T47D (cell line): ENCODE results near the gene WASHC3.
A peak's percentile ranks its signal among the peaks of the same experiment; 100 is the strongest.
"Not testable (repeated sequence)": the region's sequence is repeated elsewhere in the genome, so short reads cannot be mapped to it uniquely, and the experiment has no call there.

Experiments
- DNase-seq, 2 experiments: peaks; one replicate each; pipeline versions ENCODE4 v3.0.0 to v3.0.0-alpha.2; 2011 to 2012; ENCODE audit warnings: low read depth in 1 of 2, low spot score in 1 of 2
- JUND ChIP-seq: IDR thresholded peaks from 2 replicates; pipeline ENCODE4 v1.6.1; 2012; ENCODE audit warnings: low read depth
- in situ Hi-C: cut with HindIII; loops from 2 replicates; pipeline ENCODE4 v1.10.0; 2016; ENCODE audit warnings: low sequenced_read_pairs, low pct_unique_long_range_greater_than_20kb

Gene WASHC3

DNA sequence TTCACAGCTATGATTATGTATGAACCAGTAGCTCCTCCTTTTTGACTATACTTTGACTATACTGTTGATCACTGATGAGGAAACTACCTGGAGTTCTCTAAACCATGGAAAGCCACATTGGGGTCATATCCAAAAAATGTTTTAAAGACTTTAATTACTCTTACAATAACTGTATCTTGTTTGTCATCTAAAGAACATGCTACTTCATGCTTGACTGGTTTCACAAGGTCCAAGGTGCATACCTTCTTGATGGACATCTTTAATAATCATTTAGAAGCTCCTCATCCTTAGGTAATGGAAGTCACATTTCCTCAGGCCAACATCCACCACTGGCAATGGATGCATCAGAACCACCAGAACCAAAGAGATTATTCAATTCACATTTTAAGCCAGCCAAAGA is 29.9 kb downstream of the WASHC3 start:
- DNase-seq, result peak; percentile 13 to 77
- TF ChIP-seq JUND, result no peak
- in situ Hi-C loops, result no loop called here

DNA sequence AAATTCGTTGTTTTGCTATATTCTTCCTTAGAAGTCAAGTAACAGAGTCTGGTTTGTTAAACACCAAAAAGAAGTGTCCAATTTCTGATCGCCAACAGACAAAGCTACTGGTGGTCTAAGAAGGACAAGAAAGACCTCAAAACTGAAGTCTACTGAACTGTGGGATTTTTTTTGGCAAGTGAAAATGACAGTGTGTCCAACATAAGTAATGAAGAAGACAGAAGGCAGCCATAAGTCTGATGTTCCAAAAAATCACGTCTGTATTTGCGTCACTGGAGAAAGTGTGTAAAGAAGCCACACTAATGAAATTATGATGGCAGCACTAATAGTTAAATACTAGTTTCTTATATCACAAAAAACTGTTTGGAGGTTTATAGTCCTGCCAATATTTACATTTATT is 32.6 kb downstream of the WASHC3 start:
- in situ Hi-C loops, result no loop called here
- no peak for TF ChIP-seq JUND
- DNase-seq, result no peak

DNA sequence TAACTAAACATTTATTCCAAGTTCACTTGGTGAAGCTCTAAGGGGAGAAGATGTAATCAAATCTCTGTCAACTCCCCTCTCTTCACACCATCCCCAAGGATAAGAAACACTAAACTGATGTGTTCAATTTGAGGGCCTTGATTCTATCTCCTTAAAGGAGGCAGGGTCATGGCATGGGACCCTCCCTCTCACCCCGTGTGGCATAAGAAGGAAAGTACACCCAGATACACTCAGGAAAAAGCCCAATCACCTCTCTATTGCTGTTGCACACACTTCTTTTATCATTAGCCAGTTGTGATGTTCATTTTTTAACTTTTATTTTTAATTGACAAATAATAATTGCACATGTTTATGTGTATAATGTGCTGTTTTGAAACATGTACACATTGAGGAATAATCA is 35.1 kb downstream of the WASHC3 start:
- DNase-seq, result no peak
- no peak for TF ChIP-seq JUND
- in situ Hi-C loops, result no loop called here

DNA sequence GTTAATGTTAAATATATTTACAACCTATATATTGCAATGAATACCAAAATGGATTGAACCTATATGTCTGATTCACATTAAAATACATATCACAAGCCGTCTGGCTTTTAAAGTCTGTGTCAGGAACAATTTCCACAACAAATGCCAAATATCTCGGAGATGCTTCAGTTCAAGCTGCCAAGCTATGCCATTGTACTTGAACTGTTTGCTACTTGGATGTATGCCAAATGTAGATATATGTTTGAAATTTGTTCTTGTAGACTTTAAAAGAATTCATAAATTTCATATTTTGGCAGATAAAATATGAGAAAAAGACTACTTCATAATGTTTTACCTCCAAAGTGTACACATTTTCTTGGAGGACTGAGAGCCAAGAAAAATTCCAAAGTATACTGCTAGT is 37.0 kb downstream of the WASHC3 start:
- no peak for DNase-seq
- no peak for TF ChIP-seq JUND
- in situ Hi-C loops, result no loop called here

DNA sequence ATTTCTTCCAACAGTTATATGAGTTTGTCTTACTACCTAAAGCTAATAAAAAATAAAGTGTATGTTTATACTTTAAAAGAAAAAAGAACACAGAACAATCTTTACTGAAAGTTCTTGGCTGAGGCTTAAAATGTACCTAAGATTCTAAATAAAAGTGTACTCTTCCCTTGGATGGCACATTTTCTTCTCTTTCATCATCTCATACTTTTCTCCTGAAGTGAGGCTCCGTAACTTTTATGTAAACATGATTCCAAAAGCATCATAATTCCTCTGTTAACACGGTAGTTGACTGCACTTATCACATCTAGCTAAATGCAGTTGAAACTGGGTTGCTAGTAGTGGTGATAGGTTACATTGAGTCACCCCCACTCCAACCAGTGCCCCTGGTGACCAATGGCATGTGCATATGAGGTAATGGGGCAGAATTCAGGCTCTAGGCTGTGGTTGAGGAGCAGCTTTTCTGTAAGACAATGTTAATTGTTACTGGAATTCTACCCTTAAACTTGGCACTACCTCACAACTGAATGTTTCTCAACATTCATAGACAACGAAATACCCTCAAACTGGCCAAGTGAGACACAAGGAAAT is 38.4 kb downstream of the WASHC3 start:
- in situ Hi-C loops, result no loop called here
- TF ChIP-seq JUND, result no peak
- DNase-seq, result no peak

DNA sequence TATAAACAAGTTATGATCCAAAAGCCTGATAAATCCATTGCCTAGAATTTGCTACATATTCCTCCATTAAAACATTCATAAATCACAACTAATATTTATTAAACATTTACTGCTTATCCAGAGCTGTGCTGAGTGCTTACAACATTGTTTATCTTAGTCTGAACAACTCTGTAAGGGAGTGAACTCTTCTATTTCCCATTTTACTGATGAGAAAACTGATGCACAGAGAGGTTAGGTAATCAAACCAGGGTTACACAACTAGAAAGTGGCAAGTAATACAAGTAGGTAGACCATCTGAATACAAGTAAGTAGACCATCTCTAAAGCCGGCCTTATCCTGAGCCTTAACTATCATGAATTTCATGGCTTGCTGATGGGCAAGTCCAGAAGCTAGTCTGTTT is 39.5 kb downstream of the WASHC3 start:
- TF ChIP-seq JUND, result no peak
- in situ Hi-C loops, result no loop called here
- DNase-seq, result no peak

DNA sequence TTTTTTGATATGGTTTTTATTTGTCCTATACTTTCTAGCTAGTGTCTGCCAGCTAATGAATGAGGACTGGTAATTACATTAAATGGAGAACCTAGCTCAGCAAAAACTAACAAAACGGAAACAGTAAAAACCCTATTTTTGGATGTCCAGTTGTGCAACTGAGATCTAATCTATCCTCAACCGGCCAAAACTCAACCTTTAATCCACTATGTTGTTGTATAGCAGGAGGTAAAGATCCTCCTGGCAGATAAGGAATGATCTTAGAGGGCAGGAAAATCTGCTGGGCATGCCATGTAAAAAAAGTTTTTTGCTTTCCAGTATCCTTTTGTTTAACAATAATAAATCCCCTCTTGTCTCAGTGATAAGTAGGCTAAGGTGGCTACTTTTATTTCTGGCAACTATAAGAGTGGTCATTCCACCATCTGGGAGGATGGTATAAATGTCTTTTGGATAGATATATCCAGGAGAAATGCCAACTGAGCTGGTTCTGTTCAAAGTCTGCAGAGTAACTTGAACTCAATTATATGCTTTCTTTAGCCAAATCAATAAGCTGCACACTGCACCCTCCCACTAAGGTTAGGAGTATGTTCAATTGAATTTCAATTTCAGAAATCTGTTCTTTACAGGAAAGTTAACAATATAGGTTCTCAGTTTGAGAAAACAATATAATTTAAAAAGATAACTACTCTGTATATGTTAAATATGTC is 40.1 kb downstream of the WASHC3 start:
- no peak for DNase-seq
- TF ChIP-seq JUND, result no peak
- in situ Hi-C loops, result no loop called here

DNA sequence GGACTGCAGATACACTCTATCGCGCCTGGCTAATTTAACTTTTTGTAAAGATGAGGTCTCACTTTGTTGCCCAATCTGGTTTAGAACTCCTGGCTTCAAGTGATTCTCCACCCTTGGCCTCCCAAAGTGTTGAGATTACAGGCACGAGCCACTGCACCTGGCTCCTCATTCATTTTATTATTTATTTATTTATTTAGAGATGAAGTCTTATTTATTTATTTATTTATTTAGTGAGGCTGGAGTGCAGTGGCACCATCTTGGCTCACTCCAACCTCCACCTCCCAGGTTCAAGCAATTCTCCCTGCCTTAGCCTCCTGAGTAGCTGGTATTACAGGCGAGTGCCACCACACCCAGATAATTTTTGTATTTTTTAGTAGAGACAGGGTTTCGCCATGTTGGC is 43.2 kb downstream of the WASHC3 start:
- in situ Hi-C loops, DNase-seq: not testable (repeated sequence)

DNA sequence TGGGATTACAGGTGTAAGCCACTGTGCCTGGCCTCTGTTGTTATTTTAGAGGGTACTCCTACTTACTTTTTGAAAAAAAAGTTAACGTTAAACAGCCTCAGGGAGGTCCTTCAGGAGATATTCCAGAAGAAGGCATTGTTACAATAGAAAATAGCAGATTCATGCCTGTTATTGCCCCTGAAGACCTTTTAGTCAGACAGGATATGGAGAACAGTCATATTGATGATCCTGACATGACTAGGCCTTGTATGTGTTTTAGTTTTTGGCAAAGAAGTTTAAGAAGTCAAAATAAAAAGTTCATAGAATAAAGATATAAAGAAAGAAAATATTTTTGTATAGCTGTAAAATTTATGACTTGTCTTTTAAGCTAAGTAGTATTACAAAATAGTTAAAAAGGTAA is 45.3 kb downstream of the WASHC3 start:
- DNase-seq, result no peak
- in situ Hi-C loops, result no loop called here
- TF ChIP-seq JUND, result no peak

DNA sequence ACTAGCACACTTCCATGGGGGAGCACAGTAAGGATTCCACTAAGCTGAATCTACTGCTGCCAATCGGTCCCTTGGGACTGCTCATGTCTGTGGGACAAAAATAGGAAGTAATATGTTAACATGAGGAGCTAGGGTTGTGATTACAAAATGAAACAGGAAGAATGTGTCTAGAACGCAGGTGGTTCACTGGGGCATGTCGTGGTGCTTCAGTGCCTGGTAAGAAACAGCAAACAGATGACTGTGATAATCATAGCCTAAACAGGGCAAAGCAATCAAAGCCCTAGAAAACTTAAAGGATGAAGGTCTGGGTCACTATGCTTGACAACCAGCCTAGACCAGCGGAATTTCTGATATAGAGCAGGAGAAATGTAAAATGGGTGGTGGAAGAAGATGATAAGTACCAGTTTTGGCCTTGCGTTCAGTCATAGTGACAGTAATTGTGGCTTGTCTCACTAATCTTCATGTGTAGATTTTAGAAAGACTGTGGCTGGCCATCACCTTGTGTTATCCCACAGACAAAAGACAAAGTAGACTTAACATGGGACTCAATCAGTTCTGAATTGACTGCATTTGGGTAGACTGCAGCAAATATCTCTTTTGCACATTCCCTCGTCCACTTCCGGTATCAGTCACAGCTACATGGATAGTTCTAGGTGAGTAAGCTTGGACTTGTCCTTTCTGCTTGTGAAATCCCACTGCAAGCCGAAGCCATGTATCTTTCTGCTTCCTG is 51.4 kb downstream of the WASHC3 start:
- no peak for TF ChIP-seq JUND
- no peak for DNase-seq
- in situ Hi-C loops, result no loop called here

DNA sequence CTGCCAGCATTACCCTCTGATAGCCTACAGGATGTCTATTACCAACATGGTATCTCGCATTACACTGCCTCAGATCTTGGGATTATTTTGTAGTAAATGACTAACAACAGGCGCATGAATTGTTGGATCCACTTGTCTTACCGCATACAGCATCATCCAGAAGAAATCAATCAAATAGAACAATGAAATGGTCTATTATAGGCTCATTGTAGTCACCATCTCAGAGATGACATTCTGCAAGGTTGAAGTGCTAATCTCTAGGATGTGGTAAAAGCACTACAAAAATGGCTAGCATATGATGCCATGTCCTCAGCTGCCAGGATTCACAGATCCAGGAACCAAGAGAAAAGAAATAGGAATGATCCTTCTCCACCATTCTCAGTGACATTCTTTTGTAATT is 52.0 kb downstream of the WASHC3 start:
- in situ Hi-C loops, result no loop called here
- no peak for TF ChIP-seq JUND
- no peak for DNase-seq

DNA sequence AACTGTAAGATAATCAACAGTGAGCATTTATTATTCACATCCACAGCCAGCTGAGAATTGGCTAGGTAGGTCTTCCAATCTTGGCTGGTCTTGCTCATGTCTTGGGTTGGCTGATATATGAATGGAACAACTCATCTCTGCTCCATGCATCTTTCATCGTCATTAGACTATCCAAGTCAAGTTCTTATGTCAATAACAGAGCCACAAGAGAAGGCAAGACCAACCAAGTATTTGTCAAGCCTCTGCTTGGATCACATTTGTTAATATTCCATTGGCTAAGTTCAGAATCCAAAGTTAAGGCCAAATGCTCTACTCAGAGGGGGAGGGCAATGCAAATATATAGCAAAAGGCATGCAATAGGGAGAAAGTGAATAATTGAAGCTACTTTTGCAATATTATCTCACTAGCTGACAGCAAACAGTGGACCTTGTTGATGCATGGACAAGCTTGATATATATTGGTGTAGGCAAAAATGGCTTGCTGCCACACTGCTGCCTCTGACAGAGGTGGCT is 53.1 kb downstream of the WASHC3 start:
- TF ChIP-seq JUND, result no peak
- in situ Hi-C loops, result no loop called here
- DNase-seq, result no peak

DNA sequence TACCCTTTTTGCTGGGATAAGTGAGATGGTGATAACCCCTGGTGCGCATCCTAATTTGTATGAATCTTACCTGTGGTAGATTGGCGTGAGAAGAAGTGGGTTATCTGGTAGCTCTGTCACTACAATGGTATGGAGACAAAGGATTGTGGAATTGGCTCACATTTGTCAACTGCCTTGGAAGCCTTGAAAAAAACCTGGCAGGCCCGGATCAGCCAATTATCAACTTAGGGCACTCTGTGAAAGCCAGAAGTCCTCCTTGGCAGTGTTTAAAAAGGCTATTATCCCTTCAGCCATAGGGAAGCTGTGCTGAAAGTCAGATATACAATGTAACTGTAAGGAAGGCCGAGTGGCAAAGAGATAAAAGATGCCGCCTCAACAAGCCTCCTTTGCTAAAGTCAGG is 56.5 kb downstream of the WASHC3 start:
- in situ Hi-C loops, result no loop called here
- no peak for DNase-seq
- no peak for TF ChIP-seq JUND
